GM23338 (cell line): ENCODE results near the gene LRP11. TPM values are rescaled to one million over a fixed set of nuclear protein-coding genes. Genes with fewer than 3 reads are reported as not detected.
A peak's percentile ranks its signal among the peaks of the same experiment; 100 is the strongest.

Experiments
- ATAC-seq: fragments of 200-7000 bp; cut with Tn5 transposase; 3 replicates; pipeline ENCODE4 v1.9.1; 2020
- DNase-seq: peaks from one replicate; pipeline ENCODE4 v3.0.0-alpha.2; 2015; ENCODE audit warnings: low spot score
- H2AFZ ChIP-seq: fragments of 200-600 bp; sonication (generic); 2 replicates; pipeline ENCODE4 v1.8.0; 2016; ENCODE audit warnings: antibody characterized with exemption, mild to moderate bottlenecking, moderate library complexity
- H3F3A ChIP-seq: fragments of 200-600 bp; sonication (generic); replicated peaks from 2 replicates; pipeline ENCODE4 v1.8.0; 2017; ENCODE audit warnings: antibody characterized with exemption, mixed run types, low read depth
- H3K27ac ChIP-seq: fragments of 200-600 bp; sonication (generic); 2 replicates; pipeline ENCODE4 v1.6.1; 2016; ENCODE audit warnings: low read depth
- H3K27me3 ChIP-seq: fragments of 200-600 bp; sonication (generic); 2 replicates; pipeline ENCODE4 v1.8.0; 2016; ENCODE audit warnings: mild to moderate bottlenecking, mixed run types, moderate library complexity; ENCODE audit not compliant: insufficient read depth
- H3K36me3 ChIP-seq: fragments of 200-600 bp; sonication (generic); 2 replicates; pipeline ENCODE4 v1.8.0; 2016; ENCODE audit warnings: mild to moderate bottlenecking; ENCODE audit not compliant: insufficient read depth
- H3K4me1 ChIP-seq: fragments of 200-600 bp; sonication (generic); 2 replicates; pipeline ENCODE4 v1.8.0; 2016; ENCODE audit warnings: mild to moderate bottlenecking, moderate library complexity; ENCODE audit not compliant: insufficient read depth
- H3K4me2 ChIP-seq: fragments of 200-600 bp; sonication (generic); 2 replicates; pipeline ENCODE4 v1.7.1; 2017; ENCODE audit warnings: mixed run types
- H3K4me3 ChIP-seq: fragments of 200-600 bp; sonication (generic); 2 replicates; pipeline ENCODE4 v1.6.1; 2016; ENCODE audit warnings: mixed run types
- H3K79me2 ChIP-seq: fragments of 200-600 bp; sonication (generic); replicated peaks from 2 replicates; pipeline ENCODE4 v1.8.0; 2017; ENCODE audit warnings: mild to moderate bottlenecking; ENCODE audit not compliant: insufficient read depth
- H3K9me2 ChIP-seq: fragments of 200-600 bp; sonication (generic); 2 replicates; pipeline ENCODE4 v1.8.0; 2017; ENCODE audit not compliant: insufficient read depth
- H4K20me1 ChIP-seq: fragments of 200-600 bp; sonication (generic); replicated peaks from 2 replicates; pipeline ENCODE4 v1.8.0; 2017; ENCODE audit warnings: mild to moderate bottlenecking; ENCODE audit not compliant: insufficient read depth
- H3K27ac Mint-ChIP-seq: 2 replicates; pipeline ENCODE4 v1.8.0; 2020; ENCODE audit warnings: inconsistent platforms, mild to moderate bottlenecking, moderate library complexity, mixed read lengths
- H3K27me3 Mint-ChIP-seq: 3 replicates; pipeline ENCODE4 v1.8.0; 2022; ENCODE audit warnings: low read depth, mild to moderate bottlenecking, moderate library complexity, mixed read lengths, inconsistent platforms; ENCODE audit not compliant: insufficient read depth, poor library complexity
- H3K36me3 Mint-ChIP-seq: 3 replicates; pipeline ENCODE4 v1.8.0; 2021; ENCODE audit warnings: low read depth, mild to moderate bottlenecking, inconsistent platforms, moderate library complexity, mixed read lengths
- H3K4me1 Mint-ChIP-seq: 3 replicates; pipeline ENCODE4 v1.8.0; 2020; ENCODE audit warnings: mild to moderate bottlenecking, inconsistent platforms, mixed read lengths
- H3K4me3 Mint-ChIP-seq: 3 replicates; pipeline ENCODE4 v1.8.0; 2021; ENCODE audit warnings: moderate library complexity, mild to moderate bottlenecking, inconsistent platforms, mixed read lengths
- H3K9me3 Mint-ChIP-seq: 3 replicates; pipeline ENCODE4 v1.8.0; 2020; ENCODE audit warnings: moderate library complexity, mild to moderate bottlenecking, inconsistent platforms, mixed read lengths
- EZH2phosphoT487 ChIP-seq: fragments of 200-600 bp; sonication (generic); IDR thresholded peaks from one replicate; pipeline ENCODE4 v1.8.1; 2018; ENCODE audit warnings: antibody characterized with exemption; ENCODE audit not compliant: unreplicated experiment
- JUNB ChIP-seq: IDR thresholded peaks from one replicate; pipeline ENCODE4 v1.6.1; 2016; ENCODE audit warnings: antibody characterized with exemption; ENCODE audit not compliant: unreplicated experiment
- NANOG ChIP-seq: IDR thresholded peaks from 2 replicates; pipeline ENCODE4 v1.6.1; 2016; ENCODE audit warnings: antibody characterized with exemption, borderline replicate concordance
- POLR2AphosphoS5 ChIP-seq: IDR thresholded peaks from 2 replicates; pipeline ENCODE4 v1.6.1; 2016; ENCODE audit warnings: antibody characterized with exemption, low read depth
- ZNF114 ChIP-seq: fragments of 250-450 bp; sonication (Bioruptor Pico); IDR thresholded peaks from 2 replicates; pipeline ENCODE4 v1.5.0; 2020; ENCODE audit warnings: mild to moderate bottlenecking, moderate library complexity
- polyA plus RNA-seq: library from polyadenylated mRNA; unstranded; fragments of >200 nt; fragmentation: Nextera tagmentation; extraction: Ambion mirVana; gene quantifications from 2 replicates; pipeline ENCODE4 v1.2.1, GENCODE V29; 2016
- total RNA-seq: library from RNA; depleted of rRNA; stranded (reverse); fragments of >200 nt; shearing (Covaris generic); gene quantifications from 2 replicates; pipeline ENCODE4 v1.2.3, GENCODE V29; 2014
- TF ChIP-seq, protein P1 (sequence below): fragments of 250-450 bp; sonication (Bioruptor Pico); IDR thresholded peaks from 2 replicates; pipeline ENCODE4 v1.5.0; 2020; ENCODE audit warnings: mild to moderate bottlenecking, moderate library complexity
- TF ChIP-seq, protein P2 (sequence below), 2 experiments: fragments of 200-600 bp in 1 of 2; sonication (generic) in 1 of 2; conservative IDR thresholded peaks; 2 replicates each; pipeline versions ENCODE4 v1.5.1 to v1.6.1; 2016 to 2017; ENCODE audit warnings: antibody characterized with exemption in 2 of 2, low read depth in 2 of 2, mild to moderate bottlenecking in 2 of 2, moderate library complexity in 1 of 2

LRP11 gene
- total and polyA plus RNA-seq, 2 experiments from 2014 or later = 10.8 to 37.1 TPM

DNA sequence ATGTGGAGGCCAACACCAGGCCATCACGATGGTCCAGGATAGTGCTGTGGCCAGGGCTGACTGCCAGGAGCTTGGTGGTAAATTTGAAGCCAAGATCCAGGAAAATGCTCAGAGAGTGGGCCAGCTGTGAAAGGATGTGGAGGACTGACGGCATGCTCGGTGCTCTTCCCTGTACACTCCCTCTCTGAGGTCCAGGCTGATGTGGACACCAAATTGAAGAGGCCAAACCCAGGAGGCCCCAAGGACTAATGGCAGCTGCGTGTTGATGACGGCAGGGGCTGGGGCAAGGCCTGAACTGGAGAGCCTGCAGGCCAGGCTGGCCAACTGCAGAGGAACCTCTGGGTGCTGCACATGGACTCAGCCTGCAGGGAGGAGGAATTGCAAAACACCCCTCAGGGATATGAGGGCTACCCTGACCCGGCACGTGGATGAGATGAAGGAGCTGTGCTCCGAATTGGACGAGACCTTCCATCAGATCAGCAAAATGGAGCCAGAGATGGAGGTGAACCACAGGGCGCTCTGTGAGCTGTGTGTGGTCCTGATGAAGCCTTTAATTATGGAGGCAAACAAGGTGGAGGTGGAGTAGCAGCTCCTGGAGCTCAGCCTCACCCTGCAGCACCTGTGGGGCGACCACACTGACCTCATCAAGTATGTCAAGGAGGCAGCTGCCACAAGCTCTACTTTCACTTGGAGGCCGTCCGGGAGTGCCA, 40.7 kb upstream of the LRP11 start (continued):
- TF ChIP-seq, protein P1, sequence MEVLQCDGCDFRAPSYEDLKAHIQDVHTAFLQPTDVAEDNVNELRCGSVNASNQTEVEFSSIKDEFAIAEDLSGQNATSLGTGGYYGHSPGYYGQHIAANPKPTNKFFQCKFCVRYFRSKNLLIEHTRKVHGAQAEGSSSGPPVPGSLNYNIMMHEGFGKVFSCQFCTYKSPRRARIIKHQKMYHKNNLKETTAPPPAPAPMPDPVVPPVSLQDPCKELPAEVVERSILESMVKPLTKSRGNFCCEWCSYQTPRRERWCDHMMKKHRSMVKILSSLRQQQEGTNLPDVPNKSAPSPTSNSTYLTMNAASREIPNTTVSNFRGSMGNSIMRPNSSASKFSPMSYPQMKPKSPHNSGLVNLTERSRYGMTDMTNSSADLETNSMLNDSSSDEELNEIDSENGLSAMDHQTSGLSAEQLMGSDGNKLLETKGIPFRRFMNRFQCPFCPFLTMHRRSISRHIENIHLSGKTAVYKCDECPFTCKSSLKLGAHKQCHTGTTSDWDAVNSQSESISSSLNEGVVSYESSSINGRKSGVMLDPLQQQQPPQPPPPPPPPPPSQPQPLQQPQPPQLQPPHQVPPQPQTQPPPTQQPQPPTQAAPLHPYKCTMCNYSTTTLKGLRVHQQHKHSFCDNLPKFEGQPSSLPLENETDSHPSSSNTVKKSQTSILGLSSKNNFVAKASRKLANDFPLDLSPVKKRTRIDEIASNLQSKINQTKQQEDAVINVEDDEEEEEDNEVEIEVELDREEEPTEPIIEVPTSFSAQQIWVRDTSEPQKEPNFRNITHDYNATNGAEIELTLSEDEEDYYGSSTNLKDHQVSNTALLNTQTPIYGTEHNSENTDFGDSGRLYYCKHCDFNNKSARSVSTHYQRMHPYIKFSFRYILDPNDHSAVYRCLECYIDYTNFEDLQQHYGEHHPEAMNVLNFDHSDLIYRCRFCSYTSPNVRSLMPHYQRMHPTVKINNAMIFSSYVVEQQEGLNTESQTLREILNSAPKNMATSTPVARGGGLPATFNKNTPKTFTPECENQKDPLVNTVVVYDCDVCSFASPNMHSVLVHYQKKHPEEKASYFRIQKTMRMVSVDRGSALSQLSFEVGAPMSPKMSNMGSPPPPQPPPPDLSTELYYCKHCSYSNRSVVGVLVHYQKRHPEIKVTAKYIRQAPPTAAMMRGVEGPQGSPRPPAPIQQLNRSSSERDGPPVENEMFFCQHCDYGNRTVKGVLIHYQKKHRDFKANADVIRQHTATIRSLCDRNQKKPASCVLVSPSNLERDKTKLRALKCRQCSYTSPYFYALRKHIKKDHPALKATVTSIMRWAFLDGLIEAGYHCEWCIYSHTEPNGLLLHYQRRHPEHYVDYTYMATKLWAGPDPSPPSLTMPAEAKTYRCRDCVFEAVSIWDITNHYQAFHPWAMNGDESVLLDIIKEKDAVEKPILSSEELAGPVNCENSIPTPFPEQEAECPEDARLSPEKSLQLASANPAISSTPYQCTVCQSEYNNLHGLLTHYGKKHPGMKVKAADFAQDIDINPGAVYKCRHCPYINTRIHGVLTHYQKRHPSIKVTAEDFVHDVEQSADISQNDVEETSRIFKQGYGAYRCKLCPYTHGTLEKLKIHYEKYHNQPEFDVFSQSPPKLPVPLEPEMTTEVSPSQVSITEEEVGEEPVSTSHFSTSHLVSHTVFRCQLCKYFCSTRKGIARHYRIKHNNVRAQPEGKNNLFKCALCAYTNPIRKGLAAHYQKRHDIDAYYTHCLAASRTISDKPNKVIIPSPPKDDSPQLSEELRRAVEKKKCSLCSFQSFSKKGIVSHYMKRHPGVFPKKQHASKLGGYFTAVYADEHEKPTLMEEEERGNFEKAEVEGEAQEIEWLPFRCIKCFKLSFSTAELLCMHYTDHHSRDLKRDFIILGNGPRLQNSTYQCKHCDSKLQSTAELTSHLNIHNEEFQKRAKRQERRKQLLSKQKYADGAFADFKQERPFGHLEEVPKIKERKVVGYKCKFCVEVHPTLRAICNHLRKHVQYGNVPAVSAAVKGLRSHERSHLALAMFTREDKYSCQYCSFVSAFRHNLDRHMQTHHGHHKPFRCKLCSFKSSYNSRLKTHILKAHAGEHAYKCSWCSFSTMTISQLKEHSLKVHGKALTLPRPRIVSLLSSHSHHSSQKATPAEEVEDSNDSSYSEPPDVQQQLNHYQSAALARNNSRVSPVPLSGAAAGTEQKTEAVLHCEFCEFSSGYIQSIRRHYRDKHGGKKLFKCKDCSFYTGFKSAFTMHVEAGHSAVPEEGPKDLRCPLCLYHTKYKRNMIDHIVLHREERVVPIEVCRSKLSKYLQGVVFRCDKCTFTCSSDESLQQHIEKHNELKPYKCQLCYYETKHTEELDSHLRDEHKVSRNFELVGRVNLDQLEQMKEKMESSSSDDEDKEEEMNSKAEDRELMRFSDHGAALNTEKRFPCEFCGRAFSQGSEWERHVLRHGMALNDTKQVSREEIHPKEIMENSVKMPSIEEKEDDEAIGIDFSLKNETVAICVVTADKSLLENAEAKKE = no peak
- TF ChIP-seq POLR2AphosphoS5 (no peak), JUNB (no peak), ZNF114 (CRISPR knock-in tag) (no peak), EZH2phosphoT487 (no peak)

DNA sequence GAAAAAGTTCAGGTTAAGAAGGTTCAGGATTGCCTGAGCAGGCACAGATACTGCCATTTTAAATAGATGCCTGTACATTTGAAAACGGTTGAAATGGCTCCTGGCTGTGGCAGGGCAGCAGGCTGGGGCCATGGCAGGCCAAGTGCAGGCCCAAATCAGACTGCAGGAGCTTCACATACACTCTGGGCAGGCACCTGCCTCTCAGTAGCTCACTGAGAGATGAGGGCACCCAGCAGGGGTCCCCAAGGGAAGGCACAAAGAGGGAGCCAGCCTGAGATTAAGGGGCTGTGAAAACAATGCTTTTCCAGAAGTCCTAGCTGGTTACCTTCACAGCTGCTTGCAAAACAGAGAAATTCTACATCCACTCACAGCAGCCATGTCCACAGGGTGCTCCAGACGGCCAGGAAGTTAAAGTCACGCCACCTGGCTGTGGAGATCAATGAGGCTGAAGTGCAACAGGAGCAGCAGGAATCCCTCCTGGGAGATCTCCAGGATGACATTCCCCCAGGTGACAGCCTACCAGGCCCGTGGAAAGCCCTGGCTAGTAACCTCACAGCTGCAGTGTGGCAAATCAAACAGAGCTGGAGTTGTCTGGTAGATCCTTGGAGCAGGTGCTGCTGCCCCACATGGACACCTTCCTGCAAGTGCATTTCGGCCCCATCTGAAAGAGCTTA, 39.9 kb upstream of the LRP11 start:
- Mint-ChIP-seq H3K27ac (no peak overlapping the region), H3K4me1 (no peaks in the 10 kb centered on the region; the same call in 2 of the 3 replicates), H3K27me3 (peaks cover 12% of the 10 kb centered on the region), H3K9me3 (peaks cover 21% of the 10 kb centered on the region), H3K36me3 (peaks cover 8% of the 10 kb centered on the region), H3K4me3 (no peak overlapping the region)
- no peaks in the 10 kb centered on the region for H3F3A ChIP-seq
- no peaks in the 10 kb centered on the region for H4K20me1 ChIP-seq
- 0 out of 2 replicates have a peak overlapping the region, but pooled peaks have one; percentile 38 for H2AFZ ChIP-seq
- DNase-seq (no peak), ATAC-seq (peak; percentile 59)
- no peaks in the 10 kb centered on the region for H3K9me2 ChIP-seq
- no peak overlapping the region for H3K27ac ChIP-seq
- H3K79me2 ChIP-seq = no peaks in the 10 kb centered on the region
- H3K4me1 ChIP-seq = no peaks in the 10 kb centered on the region
- H3K27me3 ChIP-seq = no peaks in the 10 kb centered on the region
- no peaks in the 10 kb centered on the region; the same call in 1 of the 2 replicates for H3K36me3 ChIP-seq
- H3K4me2 ChIP-seq = no peak overlapping the region
- no peak overlapping the region for H3K4me3 ChIP-seq
- TF ChIP-seq, protein P2, sequence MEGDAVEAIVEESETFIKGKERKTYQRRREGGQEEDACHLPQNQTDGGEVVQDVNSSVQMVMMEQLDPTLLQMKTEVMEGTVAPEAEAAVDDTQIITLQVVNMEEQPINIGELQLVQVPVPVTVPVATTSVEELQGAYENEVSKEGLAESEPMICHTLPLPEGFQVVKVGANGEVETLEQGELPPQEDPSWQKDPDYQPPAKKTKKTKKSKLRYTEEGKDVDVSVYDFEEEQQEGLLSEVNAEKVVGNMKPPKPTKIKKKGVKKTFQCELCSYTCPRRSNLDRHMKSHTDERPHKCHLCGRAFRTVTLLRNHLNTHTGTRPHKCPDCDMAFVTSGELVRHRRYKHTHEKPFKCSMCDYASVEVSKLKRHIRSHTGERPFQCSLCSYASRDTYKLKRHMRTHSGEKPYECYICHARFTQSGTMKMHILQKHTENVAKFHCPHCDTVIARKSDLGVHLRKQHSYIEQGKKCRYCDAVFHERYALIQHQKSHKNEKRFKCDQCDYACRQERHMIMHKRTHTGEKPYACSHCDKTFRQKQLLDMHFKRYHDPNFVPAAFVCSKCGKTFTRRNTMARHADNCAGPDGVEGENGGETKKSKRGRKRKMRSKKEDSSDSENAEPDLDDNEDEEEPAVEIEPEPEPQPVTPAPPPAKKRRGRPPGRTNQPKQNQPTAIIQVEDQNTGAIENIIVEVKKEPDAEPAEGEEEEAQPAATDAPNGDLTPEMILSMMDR (conservative IDR thresholded peaks at IDR 0.05; ENCODE audit: low read depth in 2 of 2) = 0 out of 4 replicates have a peak, but pooled peaks of 1 of the 2 experiments have one; percentile 0
- TF ChIP-seq NANOG = no peak
